SW 1271 (cell line): ENCODE results near the gene SCP2D1.
"Not testable (repeated sequence)": the region's sequence is repeated elsewhere in the genome, so short reads cannot be mapped to it uniquely, and the experiment has no call there.

Experiments used
- DNase-seq, 2 experiments: peaks; one replicate each; lab custom pipeline; 2025; lab: John Stamatoyannopoulos, UW

Gene SCP2D1

GRCh38 chr20:18813483-18813882 lies at the start of gene SCP2D1:
TSS of gene SCP2D1 (plus strand) at chr20:18813783. CDS start at chr20:18813816, 33 bp downstream.
- no peak for DNase-seq

GRCh38 chr20:18767676-18768075 lies 45.9 kb upstream of the SCP2D1 start:
- no peak for DNase-seq

GRCh38 chr20:18773566-18773965 lies 40.0 kb upstream of the SCP2D1 start:
- no peak for DNase-seq

- no peak for DNase-seq
Measured at GRCh38 chr20:18774207-18774606, 39.4 kb upstream of the SCP2D1 start.

GRCh38 chr20:18775633-18776032 lies 38.0 kb upstream of the SCP2D1 start:
- DNase-seq, result no peak

- no peak for DNase-seq
Measured at GRCh38 chr20:18778690-18779392, 34.7 kb upstream of the SCP2D1 start.

- no peak for DNase-seq
Measured at GRCh38 chr20:18780385-18781130, 33.0 kb upstream of the SCP2D1 start.

- no peak for DNase-seq
Measured at GRCh38 chr20:18781509-18781908, 32.1 kb upstream of the SCP2D1 start.

- no peak for DNase-seq
Measured at GRCh38 chr20:18783385-18783959, 30.1 kb upstream of the SCP2D1 start.

- DNase-seq, result not testable (repeated sequence)
Measured at GRCh38 chr20:18787046-18787445, 26.5 kb upstream of the SCP2D1 start.

- DNase-seq, result no peak
Measured at GRCh38 chr20:18788021-18788420, 25.6 kb upstream of the SCP2D1 start.

GRCh38 chr20:18790787-18791186 lies 22.8 kb upstream of the SCP2D1 start:
- DNase-seq, result no peak

GRCh38 chr20:18793625-18794427 lies 19.8 kb upstream of the SCP2D1 start:
- DNase-seq, result peak; percentile 89 to 94

GRCh38 chr20:18794428-18794787 lies 19.2 kb upstream of the SCP2D1 start:
- DNase-seq, result no peak

GRCh38 chr20:18795366-18795765 lies 18.2 kb upstream of the SCP2D1 start:
- DNase-seq, result no peak

- no peak for DNase-seq
Measured at GRCh38 chr20:18796282-18796833, 17.2 kb upstream of the SCP2D1 start.

GRCh38 chr20:18801516-18801915 lies 12.1 kb upstream of the SCP2D1 start:
- no peak for DNase-seq

- DNase-seq, result no peak
Measured at GRCh38 chr20:18802012-18802634, 11.5 kb upstream of the SCP2D1 start.

GRCh38 chr20:18805881-18806280 lies 7.7 kb upstream of the SCP2D1 start:
- DNase-seq, result no peak

GRCh38 chr20:18808712-18809111 lies 4.9 kb upstream of the SCP2D1 start:
- DNase-seq, result no peak

- no peak for DNase-seq
Measured at GRCh38 chr20:18811186-18811585, 2.4 kb upstream of the SCP2D1 start.

- DNase-seq, result no peak
Measured at GRCh38 chr20:18811904-18812303, 1.7 kb upstream of the SCP2D1 start.
